CD4-positive, alpha-beta T cell (primary cell): Measurements from ENCODE around the gene HMGCLL1. TPM values are rescaled to one million over a fixed set of nuclear protein-coding genes. Genes with fewer than 3 reads are reported as not detected.

Source experiments
- ATAC-seq: fragments of 200-7000 bp; cut with Tn5 transposase; one replicate; pipeline ENCODE4 v1.10.0; 2022; ENCODE audit warnings: mild to moderate bottlenecking; ENCODE audit not compliant: poor library complexity
- CTCF ChIA-PET: fragments of 350-600 bp; sonication (Branson Sonifier 250); formaldehyde crosslinking; loops from one replicate; lab custom pipeline; 2021; ENCODE audit warnings: antibody characterized with exemption, inconsistent platforms; lab: Charles Lee
- POLR2A ChIA-PET: fragments of 350-600 bp; sonication (Branson Sonifier 250); formaldehyde crosslinking; loops from one replicate; lab custom pipeline; 2021; ENCODE audit warnings: antibody characterized with exemption, inconsistent platforms; lab: Charles Lee
- DNase-seq, 14 experiments: peaks; one replicate each; pipeline ENCODE4 v3.0.0-alpha.2; 2013 to 2020; ENCODE audit warnings: mixed read lengths in 2 of 14
- H3K27ac ChIP-seq, 2 donors: one replicate each; pipeline versions ENCODE4 v1.5.1 to v1.7.0; 2013; ENCODE audit warnings: low read length in 2 of 2, low read depth in 1 of 2, mild to moderate bottlenecking in 1 of 2
- H3K27me3 ChIP-seq, 2 experiments: 1 replicate in 1 of 2; 2 replicates in 1 of 2; pipeline versions ENCODE4 v1.6.1 to v1.7.0; 2013; ENCODE audit warnings: low read length in 2 of 2, control low read depth in 1 of 2, mild to moderate bottlenecking in 1 of 2, moderate library complexity in 1 of 2; ENCODE audit not compliant: insufficient read depth in 2 of 2, control insufficient read depth in 1 of 2
- H3K36me3 ChIP-seq: one replicate; pipeline ENCODE4 v1.6.1; 2013; ENCODE audit warnings: low read length, control low read depth; ENCODE audit not compliant: insufficient read depth
- H3K4me1 ChIP-seq: one replicate; pipeline ENCODE4 v1.6.1; 2013; ENCODE audit warnings: low read length, control low read depth; ENCODE audit not compliant: insufficient read depth
- H3K4me3 ChIP-seq: one replicate; pipeline ENCODE4 v1.5.1; 2013; ENCODE audit warnings: mild to moderate bottlenecking, low read length, moderate library complexity
- H3K9me3 ChIP-seq, 2 experiments: 1 replicate in 1 of 2; 2 replicates in 1 of 2; pipeline versions ENCODE4 v1.6.1 to v1.7.0; 2013; ENCODE audit warnings: low read length in 2 of 2, mild to moderate bottlenecking in 2 of 2, control low read depth in 1 of 2, moderate library complexity in 1 of 2; ENCODE audit not compliant: control insufficient read depth in 1 of 2, insufficient read depth in 1 of 2
- H3K27ac Mint-ChIP-seq: one replicate; pipeline ENCODE4 v1.8.0; 2020; ENCODE audit warnings: mixed read lengths
- H3K27me3 Mint-ChIP-seq: one replicate; pipeline ENCODE4 v1.8.0; 2021; ENCODE audit warnings: mixed read lengths
- H3K36me3 Mint-ChIP-seq: one replicate; pipeline ENCODE4 v1.8.0; 2021; ENCODE audit warnings: low read depth, mixed read lengths
- H3K4me1 Mint-ChIP-seq: one replicate; pipeline ENCODE4 v1.8.0; 2021; ENCODE audit warnings: low read depth, mixed read lengths
- H3K4me3 Mint-ChIP-seq: one replicate; pipeline ENCODE4 v1.8.0; 2020; ENCODE audit warnings: mild to moderate bottlenecking, mixed read lengths
- H3K9me3 Mint-ChIP-seq: one replicate; pipeline ENCODE4 v1.8.0; 2020; ENCODE audit warnings: mixed read lengths
- intact Hi-C, 2 experiments: fragments of 100-400 bp; cut with DNase I in 1 of 2; cut with micrococcal nuclease in 1 of 2; formaldehyde crosslinking; loops; one replicate each; pipeline versions ENCODE4 v1.15.1 to v1.9.0; 2023 to 2025; cut with DNase I, micrococcal nuclease
- total RNA-seq, 174 experiments: library from RNA in 2 of 174; stranded (reverse) in 2 of 174; gene quantifications; one replicate each; pipeline ENCODE4 v1.2.3 and lab custom pipeline; 2021 to 2026
- TF ChIP-seq, protein P1 (sequence below): fragments of 200-600 bp; IDR thresholded peaks from one replicate; pipeline ENCODE4 v1.8.0; 2022; ENCODE audit warnings: antibody characterized with exemption, mild to moderate bottlenecking

HMGCLL1 gene
- total RNA-seq, 2 experiments from 2014 or later: not detected

GRCh38 chr6:55512904-55513303, 66.1 kb downstream of the HMGCLL1 start:
- DNase-seq: no peak
- Histone ChIP-seq H3K4me3 (no peak overlapping the region), H3K27ac (no peak overlapping the region), H3K27me3 (no peaks in the 10 kb centered on the region), H3K4me1 (no peaks in the 10 kb centered on the region), H3K36me3 (no peaks in the 10 kb centered on the region), H3K9me3 (no peaks in the 10 kb centered on the region)
- no peak for ATAC-seq
- TF ChIP-seq, protein P1, sequence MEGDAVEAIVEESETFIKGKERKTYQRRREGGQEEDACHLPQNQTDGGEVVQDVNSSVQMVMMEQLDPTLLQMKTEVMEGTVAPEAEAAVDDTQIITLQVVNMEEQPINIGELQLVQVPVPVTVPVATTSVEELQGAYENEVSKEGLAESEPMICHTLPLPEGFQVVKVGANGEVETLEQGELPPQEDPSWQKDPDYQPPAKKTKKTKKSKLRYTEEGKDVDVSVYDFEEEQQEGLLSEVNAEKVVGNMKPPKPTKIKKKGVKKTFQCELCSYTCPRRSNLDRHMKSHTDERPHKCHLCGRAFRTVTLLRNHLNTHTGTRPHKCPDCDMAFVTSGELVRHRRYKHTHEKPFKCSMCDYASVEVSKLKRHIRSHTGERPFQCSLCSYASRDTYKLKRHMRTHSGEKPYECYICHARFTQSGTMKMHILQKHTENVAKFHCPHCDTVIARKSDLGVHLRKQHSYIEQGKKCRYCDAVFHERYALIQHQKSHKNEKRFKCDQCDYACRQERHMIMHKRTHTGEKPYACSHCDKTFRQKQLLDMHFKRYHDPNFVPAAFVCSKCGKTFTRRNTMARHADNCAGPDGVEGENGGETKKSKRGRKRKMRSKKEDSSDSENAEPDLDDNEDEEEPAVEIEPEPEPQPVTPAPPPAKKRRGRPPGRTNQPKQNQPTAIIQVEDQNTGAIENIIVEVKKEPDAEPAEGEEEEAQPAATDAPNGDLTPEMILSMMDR: no peak
- intact Hi-C loops: no loop called here
- Mint-ChIP-seq H3K9me3 (peaks cover 7% of the 10 kb centered on the region), H3K27me3 (no peaks in the 10 kb centered on the region), H3K36me3 (no peaks in the 10 kb centered on the region), H3K27ac (no peak overlapping the region), H3K4me3 (no peak overlapping the region), H3K4me1 (no peaks in the 10 kb centered on the region)
- POLR2A ChIA-PET: no interaction called here
- CTCF ChIA-PET: no interaction called here

DNA sequence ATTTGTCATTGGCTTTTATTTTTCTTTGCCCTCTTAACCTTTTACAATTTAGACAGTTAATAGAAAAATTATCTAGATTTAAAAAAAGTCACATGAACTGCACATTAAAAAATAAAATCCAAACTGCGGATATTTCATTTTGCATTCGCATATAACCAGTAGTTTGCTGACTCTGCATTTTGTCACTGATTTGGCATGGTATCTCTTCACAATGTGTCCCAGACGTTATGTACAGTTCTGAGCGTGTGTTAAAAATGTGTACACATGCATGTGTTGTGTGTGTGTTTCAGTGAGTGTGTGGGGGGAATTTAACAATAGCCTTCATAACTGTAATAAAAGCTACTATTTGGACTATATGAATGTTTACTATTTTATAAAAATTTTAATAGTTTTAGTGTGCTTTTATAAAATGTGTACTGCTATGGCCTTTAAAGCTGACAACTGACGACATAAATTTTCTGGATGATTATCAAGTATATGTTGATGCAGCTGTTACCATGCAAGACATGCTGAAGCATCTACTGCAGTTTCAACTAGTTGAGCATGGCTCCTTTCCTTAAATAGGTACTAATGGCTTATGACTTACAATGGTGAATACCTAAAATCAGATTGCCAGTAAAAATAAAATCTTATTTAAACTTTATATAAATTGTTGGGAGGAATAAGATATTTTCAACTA, 67.7 kb downstream of the HMGCLL1 start:
- Histone ChIP-seq H3K27me3 (no peaks in the 10 kb centered on the region), H3K36me3 (no peaks in the 10 kb centered on the region), H3K9me3 (no peaks in the 10 kb centered on the region), H3K4me1 (no peaks in the 10 kb centered on the region), H3K27ac (no peak overlapping the region), H3K4me3 (no peak overlapping the region)
- no peak overlapping the region for H3K4me3 Mint-ChIP-seq
- intact Hi-C loops: no loop called here
- ChIA-PET POLR2A (no interaction called here), CTCF (no interaction called here)
- no peaks in the 10 kb centered on the region for H3K4me1 Mint-ChIP-seq
- TF ChIP-seq, protein P1: no peak
- peaks cover 7% of the 10 kb centered on the region for H3K9me3 Mint-ChIP-seq
- ATAC-seq (no peak), DNase-seq (no peak)
- no peaks in the 10 kb centered on the region for H3K27me3 Mint-ChIP-seq
- no peaks in the 10 kb centered on the region for H3K36me3 Mint-ChIP-seq
- H3K27ac Mint-ChIP-seq: no peak overlapping the region

DNA sequence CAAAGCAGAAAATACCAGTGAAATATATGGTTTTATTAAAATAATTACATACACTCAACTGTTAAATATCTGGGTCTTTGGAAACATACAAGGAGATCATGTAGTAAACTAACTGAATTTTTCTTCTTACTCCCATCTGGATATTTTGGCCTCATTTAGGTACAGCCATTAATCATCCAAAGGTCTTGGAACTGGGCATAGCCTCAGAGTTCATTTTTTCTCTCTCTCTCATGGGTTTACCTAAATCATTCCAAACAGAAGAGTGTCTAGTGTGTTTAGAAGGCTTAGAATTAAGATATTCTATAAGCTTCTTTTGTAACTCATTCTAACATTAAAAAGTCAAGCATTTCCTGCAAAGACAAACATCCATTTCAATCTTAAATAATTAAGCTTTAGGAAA, 79.4 kb downstream of the HMGCLL1 start:
- ChIA-PET POLR2A (no interaction called here), CTCF (no interaction called here)
- no peak overlapping the region for H3K27ac ChIP-seq
- no peaks in the 10 kb centered on the region for H3K36me3 Mint-ChIP-seq
- no peaks in the 10 kb centered on the region for H3K36me3 ChIP-seq
- DNase-seq (no peak), ATAC-seq (no peak)
- H3K27me3 ChIP-seq: no peaks in the 10 kb centered on the region
- H3K4me1 ChIP-seq: no peaks in the 10 kb centered on the region
- TF ChIP-seq, protein P1: no peak
- H3K9me3 ChIP-seq: no peaks in the 10 kb centered on the region
- no peak overlapping the region for H3K4me3 Mint-ChIP-seq
- H3K4me1 Mint-ChIP-seq: no peaks in the 10 kb centered on the region
- no peaks in the 10 kb centered on the region for H3K27me3 Mint-ChIP-seq
- no peak overlapping the region for H3K27ac Mint-ChIP-seq
- peaks cover 3% of the 10 kb centered on the region for H3K9me3 Mint-ChIP-seq
- no peak overlapping the region for H3K4me3 ChIP-seq
- intact Hi-C loops: no loop called here
